Stimulated activated CD8-positive, alpha-beta memory T cell treated with anti-CD3 and anti-CD28 coated beads, Interleukin-15, amount 100 ng/mL, for 48 hours (primary cell): Measurements from ENCODE around the gene THADA.
"Not testable (repeated sequence)": the region's sequence is repeated elsewhere in the genome, so short reads cannot be mapped to it uniquely, and the experiment has no call there.

ENCODE experiments used
- DNase-seq, 2 donors: peaks; one replicate each; pipeline ENCODE4 v3.0.0-alpha.2; 2020; ENCODE audit warnings: low read depth in 2 of 2

Gene THADA

DNA sequence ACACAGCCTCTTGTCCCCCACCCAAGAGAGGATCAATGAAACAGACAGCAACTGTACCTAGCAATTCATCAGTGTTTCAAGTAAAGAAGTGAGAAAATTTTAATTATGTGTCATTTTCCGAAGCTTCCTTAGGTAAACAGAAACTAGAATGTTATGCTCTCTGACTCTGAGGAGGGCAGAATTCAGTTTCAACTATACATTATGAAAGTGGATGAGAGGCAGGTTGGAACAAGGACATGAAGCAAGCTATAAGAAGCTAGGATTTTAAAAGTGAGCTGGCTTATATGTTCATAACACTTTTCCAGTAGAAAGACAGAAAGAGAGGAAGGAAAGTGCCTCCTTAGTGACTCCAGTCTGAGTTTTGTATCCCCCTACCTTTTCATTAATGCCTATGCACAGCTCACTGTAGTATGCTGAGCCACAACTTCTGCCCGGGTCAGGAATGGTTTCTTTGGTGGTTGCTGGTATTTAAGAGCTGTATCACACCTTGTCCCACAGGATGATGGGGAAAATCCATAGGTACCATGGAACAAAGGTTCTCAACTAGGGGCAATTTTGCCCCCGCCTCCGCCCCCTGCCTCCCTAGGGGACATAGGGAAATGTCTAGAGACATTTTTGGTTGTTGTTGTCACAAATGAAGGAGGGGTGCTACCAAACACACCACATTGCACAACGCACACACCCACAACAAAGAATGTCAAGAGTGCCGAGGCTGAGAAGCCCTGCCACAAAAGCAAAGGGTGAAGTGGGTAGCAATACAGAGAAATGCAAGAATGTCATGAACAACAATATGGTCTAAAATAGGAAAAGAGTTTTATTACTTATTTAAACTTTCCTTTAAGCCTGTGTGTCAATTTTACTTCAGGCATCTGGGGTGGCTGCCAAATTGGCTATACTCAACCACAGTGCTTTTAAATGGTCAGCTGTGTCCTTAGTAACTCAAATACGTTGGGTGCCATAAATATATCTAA is 208.5 kb downstream of the THADA start:
- no peak for DNase-seq

DNA sequence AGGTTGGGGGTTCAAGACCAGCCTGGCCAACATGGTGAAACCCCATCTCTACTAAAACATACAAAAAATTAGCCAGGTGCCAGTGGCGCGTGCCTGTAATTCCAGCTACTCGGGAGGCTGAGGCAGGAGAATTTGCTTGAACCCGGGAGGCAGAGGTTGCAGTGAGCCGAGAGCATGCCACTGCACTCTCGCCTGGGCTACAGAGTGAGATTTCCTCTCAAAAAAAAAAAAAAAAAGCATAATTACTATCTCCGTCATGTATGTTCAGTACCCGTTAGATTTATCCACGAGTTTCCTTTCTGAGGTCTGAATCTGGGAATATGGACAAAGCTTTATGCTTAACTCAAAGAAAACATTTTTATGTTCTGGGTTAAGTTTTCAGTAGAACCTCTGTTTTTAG is 209.2 kb downstream of the THADA start:
- not testable (repeated sequence) for DNase-seq

DNA sequence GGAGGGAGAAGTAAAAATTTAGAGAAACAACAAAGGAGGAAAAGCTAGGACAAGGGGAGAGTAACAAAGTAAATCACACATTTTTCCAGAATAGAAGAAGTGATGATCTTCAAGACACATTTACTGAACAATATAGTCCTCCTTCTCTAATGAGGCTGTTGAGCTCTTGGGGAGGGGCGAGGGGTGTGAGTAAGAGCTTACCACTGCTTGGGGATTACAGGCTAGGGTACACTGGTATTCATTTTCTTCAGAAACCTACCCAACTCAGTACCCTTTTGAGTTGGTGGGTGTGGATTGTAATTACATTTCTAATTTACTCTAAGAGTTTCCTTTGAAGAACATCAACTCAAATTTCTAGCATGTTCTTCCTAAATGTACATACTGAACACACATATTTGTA is 211.7 kb downstream of the THADA start:
- no peak for DNase-seq

DNA sequence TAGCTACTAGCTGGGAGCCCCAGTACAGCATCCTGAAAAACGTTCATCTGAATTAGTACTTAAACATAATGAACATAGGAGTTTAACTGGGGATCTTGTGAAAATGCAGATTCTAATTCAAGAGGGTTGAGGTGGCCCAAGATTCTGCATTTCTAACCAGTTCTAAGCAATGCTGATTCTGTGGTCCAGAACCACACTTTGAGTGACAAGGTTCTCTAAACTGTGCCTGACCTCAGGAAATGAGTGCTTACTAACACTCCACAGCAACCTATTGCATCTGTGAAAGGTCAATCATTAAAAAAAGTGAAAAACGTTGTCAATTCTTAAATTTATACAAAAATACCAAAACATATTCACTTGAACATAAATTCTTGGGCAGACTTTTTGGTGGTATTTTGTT is 212.3 kb downstream of the THADA start:
- DNase-seq = no peak

DNA sequence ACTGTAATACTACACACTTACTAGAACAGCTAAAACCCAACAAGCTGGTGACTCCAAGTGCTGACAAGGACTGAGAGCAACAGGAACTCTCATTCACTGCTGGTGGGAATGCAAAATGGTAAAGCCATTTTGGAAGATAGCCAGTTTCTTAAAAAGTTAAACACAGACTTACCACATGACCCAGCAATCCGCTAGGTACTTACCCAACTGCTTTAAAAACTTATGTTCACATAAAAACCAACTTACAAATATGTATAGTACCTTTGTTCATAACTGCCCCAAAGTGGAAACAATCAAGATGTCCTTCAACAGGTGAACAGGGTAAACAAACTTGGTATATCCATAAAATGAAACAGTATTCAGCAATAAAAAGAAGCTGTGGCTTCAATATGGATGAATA is 216.3 kb downstream of the THADA start:
- no peak for DNase-seq

DNA sequence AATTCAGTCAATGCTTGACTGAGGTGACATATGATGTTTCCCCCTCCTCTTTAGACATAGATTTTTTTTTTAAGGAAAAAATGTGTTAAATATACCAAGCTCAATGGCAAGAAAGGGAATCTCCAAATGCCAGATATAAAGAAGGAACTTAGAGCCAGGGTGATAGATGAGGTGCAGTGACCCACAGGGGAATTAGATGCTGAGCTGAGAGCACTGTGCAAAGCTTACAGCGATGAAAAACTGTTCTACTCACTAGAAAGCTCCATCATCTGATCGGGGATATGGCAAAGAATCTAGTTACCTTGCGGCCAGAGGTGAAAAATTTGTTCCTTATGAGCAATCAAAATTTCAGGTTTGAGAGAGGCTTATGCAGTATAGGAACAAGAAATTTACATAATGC is 218.5 kb downstream of the THADA start:
- no peak for DNase-seq

DNA sequence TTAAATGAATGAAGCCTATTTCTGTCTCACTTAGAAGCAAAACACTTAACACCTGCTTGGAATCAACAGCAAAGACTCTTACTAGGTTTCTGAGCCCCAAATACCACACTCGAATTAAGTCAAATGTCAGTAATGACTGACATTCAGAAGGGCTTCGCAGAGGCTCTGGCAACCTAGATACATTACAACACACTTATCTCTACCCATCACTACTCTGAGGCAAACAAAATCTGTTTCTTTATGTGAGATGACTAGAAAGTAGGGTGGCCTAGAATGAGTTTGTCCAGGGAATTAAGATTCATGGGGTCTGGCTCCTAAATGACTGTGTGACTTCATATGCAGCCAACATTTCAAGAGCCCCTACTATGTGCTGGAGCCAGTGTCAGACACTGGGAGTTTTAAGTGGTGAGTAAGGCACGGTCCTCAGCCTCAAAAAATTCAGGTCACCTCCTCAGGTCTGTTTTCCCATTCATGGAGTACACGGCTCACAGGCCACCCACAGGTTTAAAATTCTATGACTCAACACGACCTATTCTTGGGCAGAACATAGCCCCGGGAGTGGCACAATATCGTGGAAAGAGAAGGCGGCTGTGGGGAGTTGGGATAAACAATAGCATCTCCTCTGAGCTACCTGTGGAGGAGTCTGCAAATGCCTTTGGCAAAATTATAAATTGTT is 219.2 kb downstream of the THADA start:
- no peak for DNase-seq

DNA sequence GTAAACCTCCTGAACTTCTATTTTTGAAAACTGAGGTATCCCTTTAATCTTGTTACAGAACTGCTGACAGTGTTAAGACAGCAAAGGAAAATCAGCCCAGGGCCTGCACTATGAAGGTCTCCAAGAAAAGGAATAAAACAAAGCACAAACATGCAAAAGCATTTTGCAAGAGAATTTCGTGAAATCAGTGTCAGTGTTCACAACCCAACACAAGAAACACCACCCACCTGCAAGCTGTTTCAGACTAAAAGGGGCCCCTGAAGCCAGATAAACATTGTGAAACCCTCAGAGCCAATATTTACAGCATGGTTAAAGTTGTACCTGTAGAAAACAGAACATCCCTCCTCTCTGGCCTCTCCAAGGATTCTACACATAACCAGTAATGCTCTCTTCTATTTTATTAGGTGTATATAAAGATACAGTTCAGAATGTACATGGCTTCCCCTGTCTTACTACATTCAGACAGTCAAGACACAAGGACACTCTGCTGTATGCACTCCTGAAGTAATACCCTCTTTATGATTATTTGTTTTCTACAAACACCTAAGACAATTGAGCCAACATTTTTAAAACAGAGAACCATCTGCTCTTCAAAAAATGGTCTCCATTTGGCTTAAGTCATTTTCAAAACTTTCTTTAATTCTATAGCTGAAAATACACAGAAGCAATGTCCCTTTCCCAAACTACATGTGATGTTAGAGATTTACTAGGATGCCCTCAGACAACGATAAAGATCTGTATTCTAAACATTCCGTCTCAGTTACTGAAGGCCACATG is 219.9 kb downstream of the THADA start:
- DNase-seq = no peak

DNA sequence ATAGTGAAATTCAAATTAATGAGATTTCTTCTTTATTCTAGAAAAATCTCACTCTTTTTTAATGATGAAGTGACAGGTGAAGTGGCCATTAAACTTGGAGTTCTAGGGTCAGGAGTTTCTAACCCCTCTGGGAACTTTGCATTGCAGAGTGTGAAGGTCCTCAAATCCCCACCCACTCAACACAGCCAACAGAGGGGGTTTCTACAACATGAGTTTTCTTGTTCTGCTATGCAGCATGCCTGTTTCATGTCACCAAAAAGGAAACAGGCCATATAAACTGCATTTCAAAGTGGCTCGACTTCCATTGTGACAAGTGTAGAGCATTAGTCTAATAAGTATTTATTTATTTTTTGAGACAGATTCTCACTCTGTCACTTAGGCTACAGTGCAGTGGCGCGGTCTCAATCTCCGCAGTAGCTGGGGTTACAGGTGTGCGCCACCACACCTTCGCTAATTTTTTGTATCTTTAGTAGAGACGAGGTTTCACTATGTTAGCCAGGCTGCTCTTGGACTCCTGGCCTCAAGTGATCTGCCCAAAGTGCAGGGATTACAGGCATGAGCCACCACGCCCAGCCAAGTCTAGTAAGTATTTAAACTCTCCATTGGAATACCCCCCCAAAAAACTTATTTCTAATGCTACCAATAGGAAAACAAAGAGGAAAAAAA is 223.3 kb downstream of the THADA start:
- no peak for DNase-seq

DNA sequence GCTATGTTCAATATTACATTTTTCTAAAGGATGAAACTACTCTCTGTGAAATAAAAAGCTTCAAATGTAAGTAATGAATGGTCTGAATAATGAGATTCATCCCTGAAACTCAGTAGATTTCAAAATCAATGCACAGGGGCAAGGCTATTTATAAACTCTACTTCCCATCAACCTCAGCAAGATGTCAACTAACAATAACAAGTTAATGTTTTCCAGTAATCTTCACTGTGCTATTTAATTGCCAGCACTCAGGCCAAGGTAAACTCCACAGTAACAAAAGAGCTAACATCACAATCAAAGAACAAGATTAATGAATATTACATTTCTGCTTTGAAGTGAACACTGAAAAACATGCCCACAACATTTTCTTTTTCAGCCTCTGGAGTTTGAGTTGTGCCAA is 225.1 kb downstream of the THADA start:
- DNase-seq = no peak

DNA sequence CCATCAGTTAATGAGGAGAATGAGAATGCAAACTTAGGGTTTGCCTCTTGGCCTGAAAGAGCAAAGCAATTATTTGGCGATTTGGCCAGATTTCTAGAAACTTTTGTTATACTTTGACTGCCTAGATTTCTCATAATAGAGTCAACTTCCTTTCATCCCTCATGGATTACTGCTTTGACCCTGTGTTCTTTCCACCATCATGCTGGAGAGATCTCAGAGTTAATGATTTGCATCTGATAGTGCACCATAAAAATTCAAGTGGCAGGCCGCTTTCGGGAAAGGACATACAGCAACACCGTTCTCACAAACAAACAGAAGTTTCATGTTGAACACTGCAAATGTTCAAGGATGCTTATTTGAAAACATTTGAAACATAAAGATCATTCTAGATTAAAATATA is 225.7 kb downstream of the THADA start:
- no peak for DNase-seq

DNA sequence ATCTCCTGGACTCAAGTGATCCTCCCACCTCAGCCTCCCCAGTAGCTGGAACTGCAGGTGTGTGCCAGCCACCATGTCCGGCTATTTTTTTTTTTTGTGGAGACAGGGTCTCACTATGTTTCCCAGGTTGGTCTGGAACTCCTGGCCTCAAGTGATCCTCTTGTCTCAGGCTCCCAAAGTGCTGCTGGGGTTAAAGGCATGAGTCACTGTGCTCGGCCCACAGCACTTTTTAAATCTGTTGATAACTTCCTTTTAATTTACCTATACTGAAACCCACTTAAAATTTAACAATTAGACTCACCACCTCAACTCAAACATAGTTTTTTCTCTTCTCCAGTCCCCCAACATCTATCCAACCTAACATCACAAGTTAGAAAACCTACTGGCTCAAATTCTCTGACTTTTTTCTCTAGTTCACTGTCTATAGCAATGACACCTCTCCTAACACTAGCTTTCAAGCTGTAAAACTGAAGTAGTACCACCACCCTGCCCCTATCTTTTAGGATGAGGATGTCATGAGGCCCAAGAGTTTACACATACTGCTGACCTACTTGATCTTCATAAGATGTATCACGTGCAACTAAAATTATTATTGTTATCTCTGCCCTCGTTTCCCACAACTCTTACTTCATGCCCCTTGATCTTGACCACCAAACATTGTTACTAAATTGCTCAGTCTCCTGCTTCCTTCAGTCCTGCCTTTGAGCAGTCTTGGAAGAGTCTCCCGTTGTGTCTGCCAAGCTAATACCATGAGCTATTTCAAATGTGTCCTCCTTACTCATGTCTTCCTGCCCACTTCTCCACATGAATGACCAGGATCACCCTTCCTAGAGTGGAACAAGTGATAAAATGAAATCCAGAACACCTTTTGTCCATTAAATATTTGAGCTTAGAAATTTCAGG is 227.1 kb downstream of the THADA start:
- no peak for DNase-seq

DNA sequence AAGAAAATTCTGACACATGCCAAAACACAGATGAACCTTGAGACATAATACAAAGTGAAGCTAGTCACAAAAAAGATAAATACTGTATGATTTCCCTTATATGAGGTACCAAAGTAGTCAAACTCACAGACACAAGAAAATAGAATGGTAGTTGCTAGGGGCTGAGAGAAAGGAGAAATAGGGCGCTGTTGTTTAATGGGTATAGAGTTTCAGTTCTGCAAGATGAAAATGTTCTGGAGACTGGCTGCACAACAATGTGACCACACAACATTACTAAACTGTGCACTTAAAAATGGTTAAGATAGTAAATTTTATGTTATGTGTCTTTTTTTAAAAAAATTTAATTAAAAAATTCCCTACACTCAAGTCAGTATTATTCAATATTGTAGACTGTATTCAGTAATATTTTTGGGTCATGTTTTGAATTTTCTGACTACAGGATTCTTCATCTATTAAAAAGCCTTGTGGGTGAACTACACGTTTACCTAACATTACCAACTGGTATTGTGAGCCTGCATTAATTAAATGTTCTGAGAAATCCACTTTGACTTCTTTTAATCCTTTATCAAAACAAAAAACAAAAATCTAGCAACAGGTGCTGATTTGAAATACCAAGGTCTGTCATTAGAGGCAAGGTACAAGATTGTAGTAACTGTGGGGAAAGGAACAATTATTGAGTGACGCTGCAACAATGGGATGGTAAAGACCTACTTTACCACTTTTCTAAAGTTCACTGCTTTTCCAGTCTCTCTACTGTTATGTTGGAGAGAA is 228.6 kb downstream of the THADA start:
- no peak for DNase-seq

DNA sequence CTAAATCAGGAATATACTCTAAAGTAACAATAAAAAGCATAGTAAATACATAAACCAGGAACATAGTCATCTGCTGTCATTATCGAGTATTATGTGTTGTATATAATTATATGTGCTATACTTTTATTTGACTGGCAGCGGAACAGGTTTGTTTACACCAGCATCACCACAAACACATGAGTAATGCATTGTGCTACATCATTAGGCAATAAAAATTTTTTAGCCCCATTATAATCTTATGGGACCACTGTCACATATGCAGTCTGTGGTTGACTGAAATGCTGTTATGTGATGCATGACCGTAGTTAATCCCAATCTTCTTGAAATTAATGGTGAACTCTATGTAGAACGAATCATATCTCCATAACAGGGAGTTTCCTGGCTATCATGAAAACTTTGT is 232.7 kb downstream of the THADA start:
- DNase-seq = no peak

DNA sequence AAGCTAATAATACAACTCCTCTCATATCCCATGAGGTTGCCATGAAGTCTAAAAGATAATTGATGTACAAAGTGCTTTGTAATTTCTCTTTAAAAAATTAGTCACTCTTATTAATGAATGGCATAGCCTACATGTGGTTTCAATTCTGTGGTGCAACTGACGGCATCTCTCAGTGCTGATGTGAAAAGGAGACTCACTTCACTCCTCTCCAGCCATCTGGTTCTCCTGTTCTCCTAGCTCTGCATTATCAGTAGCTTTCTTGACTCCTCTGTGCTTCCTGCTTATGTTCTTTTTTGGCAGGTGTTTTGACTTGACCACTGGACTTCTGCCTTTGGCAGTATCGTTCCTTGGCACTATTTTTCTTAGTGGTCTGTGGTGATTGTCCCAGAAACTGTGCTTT is 234.6 kb downstream of the THADA start:
- DNase-seq = no peak

DNA sequence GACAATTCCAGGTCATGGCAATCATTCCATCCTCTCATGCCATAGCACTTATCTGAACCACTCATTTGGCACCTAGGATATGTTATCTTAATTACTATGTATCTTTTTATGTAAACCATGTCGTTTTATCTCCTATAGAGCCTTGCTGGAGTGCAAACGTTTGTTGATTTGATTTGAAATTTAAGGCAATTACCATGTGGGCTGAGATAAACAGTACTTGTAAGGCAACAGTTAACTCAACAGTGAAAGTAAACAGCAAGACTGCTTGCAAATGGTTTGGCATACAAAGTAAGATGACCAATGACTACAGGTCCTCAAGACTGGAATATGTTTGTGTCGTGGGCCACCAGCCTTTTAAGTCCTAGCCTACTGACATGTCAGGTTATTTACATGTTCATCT is 235.7 kb downstream of the THADA start:
- DNase-seq = no peak

DNA sequence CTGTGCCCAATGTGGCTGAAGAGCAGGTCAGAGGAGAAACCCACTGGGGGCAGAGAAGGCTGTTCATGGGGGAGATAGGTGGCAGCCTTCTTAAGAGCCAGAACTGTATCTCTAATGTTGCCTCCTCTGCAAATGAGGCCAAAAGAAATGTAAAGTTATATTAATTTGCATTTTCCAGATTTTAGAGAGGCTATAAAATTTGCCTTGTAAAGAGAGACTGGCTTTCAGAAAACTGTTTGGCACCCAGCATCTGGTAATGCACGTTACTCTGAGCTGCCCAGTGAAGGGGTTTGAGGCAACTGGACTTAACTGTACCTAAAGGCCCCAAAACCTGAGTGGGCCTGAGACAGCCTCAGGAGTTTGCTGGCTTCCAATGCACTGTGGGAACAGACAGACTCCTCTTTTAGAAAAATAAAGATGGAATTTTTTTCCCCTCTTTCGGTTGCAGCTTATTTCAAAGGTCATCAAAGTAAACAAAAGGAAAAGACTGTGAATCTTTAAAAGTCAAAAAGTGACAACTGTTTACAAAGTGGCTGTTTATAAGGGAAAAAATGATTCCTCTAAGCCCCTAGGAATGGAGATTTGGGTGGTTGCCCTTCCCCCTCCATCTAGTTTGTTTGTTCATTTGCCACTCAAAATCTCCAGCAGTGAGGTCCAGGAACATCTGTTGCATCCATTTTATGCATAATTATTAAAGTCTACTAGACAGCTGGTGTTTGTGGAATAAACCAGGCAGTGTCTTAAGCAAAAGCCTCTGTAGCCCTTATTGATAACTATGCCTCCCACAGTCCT is 237.2 kb downstream of the THADA start:
- DNase-seq = no peak

DNA sequence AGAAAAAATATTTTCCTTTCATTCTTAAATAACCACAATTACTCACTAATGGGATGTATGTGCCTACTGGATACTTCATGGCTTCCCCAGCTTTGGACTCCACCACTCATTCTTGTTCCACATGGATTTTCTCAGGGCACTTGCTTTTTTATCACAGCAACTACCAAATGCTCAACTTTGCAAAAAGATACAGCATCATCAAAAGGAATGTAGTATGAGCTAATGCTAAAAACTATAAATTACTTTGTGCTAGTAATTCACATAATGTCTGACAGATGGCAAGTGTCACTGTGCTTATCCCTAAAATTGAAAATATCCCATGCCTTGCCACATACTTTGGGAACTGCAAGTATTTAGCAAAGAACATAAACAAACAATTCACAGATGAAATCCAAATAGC is 239.1 kb downstream of the THADA start:
- no peak for DNase-seq

DNA sequence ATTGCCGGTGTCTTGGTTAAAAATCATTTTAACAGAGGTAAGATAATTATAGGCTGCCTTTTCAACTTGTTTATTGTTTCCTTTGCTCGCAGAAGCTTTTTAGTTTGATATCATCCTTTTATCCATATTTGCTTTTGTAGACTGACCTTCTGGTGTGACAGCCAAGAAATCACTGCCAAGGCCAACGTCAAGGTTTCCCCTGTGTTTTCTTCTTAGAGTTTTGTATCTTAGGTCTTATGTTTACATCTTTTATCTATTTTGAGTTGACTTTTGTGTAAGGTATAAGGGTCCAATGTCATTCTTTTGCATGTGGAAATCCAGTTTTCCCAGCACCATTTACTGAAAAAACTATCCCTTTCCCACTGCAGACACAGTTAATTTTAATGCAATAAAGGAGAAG is 240.4 kb downstream of the THADA start:
- DNase-seq = no peak
